Hepatocyte (in vitro differentiated cells): Measurements from ENCODE around the gene TGFBI.

ENCODE experiments used
- EZH2phosphoT487 ChIP-seq: fragments of 200-600 bp; sonication (generic); IDR thresholded peaks from one replicate; pipeline ENCODE4 v1.6.1; 2018; ENCODE audit warnings: antibody characterized with exemption, mild to moderate bottlenecking, low read depth, moderate library complexity; ENCODE audit not compliant: unreplicated experiment, severe bottlenecking
- TF ChIP-seq, protein P1 (sequence below): fragments of 200-600 bp; sonication (generic); IDR thresholded peaks from 2 replicates; pipeline ENCODE4 v1.5.1; 2016; ENCODE audit warnings: antibody characterized with exemption, mild to moderate bottlenecking; ENCODE audit not compliant: poor library complexity

- no peak for TF ChIP-seq EZH2phosphoT487
- TF ChIP-seq, protein P1, sequence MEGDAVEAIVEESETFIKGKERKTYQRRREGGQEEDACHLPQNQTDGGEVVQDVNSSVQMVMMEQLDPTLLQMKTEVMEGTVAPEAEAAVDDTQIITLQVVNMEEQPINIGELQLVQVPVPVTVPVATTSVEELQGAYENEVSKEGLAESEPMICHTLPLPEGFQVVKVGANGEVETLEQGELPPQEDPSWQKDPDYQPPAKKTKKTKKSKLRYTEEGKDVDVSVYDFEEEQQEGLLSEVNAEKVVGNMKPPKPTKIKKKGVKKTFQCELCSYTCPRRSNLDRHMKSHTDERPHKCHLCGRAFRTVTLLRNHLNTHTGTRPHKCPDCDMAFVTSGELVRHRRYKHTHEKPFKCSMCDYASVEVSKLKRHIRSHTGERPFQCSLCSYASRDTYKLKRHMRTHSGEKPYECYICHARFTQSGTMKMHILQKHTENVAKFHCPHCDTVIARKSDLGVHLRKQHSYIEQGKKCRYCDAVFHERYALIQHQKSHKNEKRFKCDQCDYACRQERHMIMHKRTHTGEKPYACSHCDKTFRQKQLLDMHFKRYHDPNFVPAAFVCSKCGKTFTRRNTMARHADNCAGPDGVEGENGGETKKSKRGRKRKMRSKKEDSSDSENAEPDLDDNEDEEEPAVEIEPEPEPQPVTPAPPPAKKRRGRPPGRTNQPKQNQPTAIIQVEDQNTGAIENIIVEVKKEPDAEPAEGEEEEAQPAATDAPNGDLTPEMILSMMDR = no peak
These were observed 8.4 kb downstream of the TGFBI start for GRCh38 chr5:136037001-136037705.
